B cell (primary cell): ENCODE measurements around the gene MAN1B1. TPM values are rescaled to one million over a fixed set of nuclear protein-coding genes. Genes with fewer than 3 reads are reported as not detected.

ENCODE experiments used
- ATAC-seq: fragments of 200-7000 bp; cut with Tn5 transposase; one replicate; pipeline ENCODE4 v1.10.0; 2021; ENCODE audit warnings: low read depth, mild to moderate bottlenecking, moderate number of reproducible peaks, moderate library complexity
- CTCF ChIA-PET: fragments of 350-600 bp; sonication (Branson Sonifier 250); formaldehyde crosslinking; loops from one replicate; lab custom pipeline; 2021; ENCODE audit warnings: antibody characterized with exemption, inconsistent platforms; lab: Charles Lee
- POLR2A ChIA-PET: fragments of 350-600 bp; sonication (Branson Sonifier 250); formaldehyde crosslinking; loops from one replicate; lab custom pipeline; 2021; ENCODE audit warnings: antibody characterized with exemption; lab: Charles Lee
- DNase-seq: peaks from one replicate; pipeline ENCODE4 v3.0.0; 2013
- H2AFZ ChIP-seq: 2 replicates; pipeline ENCODE4 v1.6.1; 2012; ENCODE audit warnings: mild to moderate bottlenecking, low read depth, low read length; ENCODE audit not compliant: insufficient read depth, poor library complexity, severe bottlenecking
- H3K27ac ChIP-seq, 2 donors: 1 replicate in 1 of 2; 2 replicates in 1 of 2; pipeline ENCODE4 v1.5.1; 2012 to 2013; ENCODE audit warnings: low read length in 2 of 2, mild to moderate bottlenecking in 2 of 2, moderate library complexity in 1 of 2
- H3K27me3 ChIP-seq, 4 experiments: fragments of 200-600 bp in 1 of 4; sonication (generic) in 1 of 4; replicated peaks in 1 of 4; 1 replicate in 2 of 4; 2 replicates in 2 of 4; pipeline versions ENCODE4 v1.6.1 to v1.7.0; 2013 to 2016; ENCODE audit warnings: low read length in 3 of 4, mild to moderate bottlenecking in 2 of 4, mixed read lengths in 1 of 4, moderate library complexity in 1 of 4; ENCODE audit not compliant: insufficient read depth in 4 of 4, control insufficient read depth in 3 of 4; ENCODE audit errors: control extremely low read depth in 1 of 4
- H3K36me3 ChIP-seq, 2 experiments: replicated peaks in 1 of 2; 1 replicate in 1 of 2; 2 replicates in 1 of 2; pipeline versions ENCODE4 v1.6.1 to v1.7.1; 2013; ENCODE audit warnings: low read length in 1 of 2; ENCODE audit not compliant: insufficient read depth in 2 of 2, control insufficient read depth in 1 of 2; ENCODE audit errors: control extremely low read depth in 1 of 2, extremely low read depth in 1 of 2
- H3K4me1 ChIP-seq, 2 donors: fragments of 200-600 bp in 1 of 2; sonication (generic) in 1 of 2; 1 replicate in 1 of 2; 2 replicates in 1 of 2; pipeline versions ENCODE4 v1.5.1 to v1.6.1; 2013 to 2017; ENCODE audit warnings: low read length in 2 of 2; ENCODE audit not compliant: control insufficient read depth in 2 of 2, insufficient read depth in 2 of 2
- H3K4me2 ChIP-seq: replicated peaks from 2 replicates; pipeline ENCODE3; 2012; ENCODE audit warnings: mild to moderate bottlenecking, low read depth, low read length; ENCODE audit not compliant: poor library complexity, severe bottlenecking
- H3K4me3 ChIP-seq, 5 experiments: fragments of 200-600 bp in 1 of 5; sonication (generic) in 1 of 5; 1 replicate in 3 of 5; 2 replicates in 2 of 5; pipeline versions ENCODE4 v1.5.1 to v1.7.0; 2011 to 2016; ENCODE audit warnings: low read length in 4 of 5, mild to moderate bottlenecking in 4 of 5, low read depth in 2 of 5, control low read depth in 1 of 5, moderate library complexity in 1 of 5; ENCODE audit not compliant: insufficient read depth in 1 of 5; ENCODE audit errors: control extremely low read depth in 1 of 5, extremely low read depth in 1 of 5
- H3K79me2 ChIP-seq: fragments of 200-600 bp; sonication (generic); one replicate; pipeline ENCODE4 v1.6.0; 2016; ENCODE audit warnings: low read length; ENCODE audit not compliant: control insufficient read depth, insufficient read depth
- H3K9ac ChIP-seq: fragments of 200-600 bp; sonication (generic); 2 replicates; pipeline ENCODE4 v1.6.1; 2017; ENCODE audit warnings: mild to moderate bottlenecking, low read length, moderate library complexity
- H3K9me3 ChIP-seq, 3 donors: one replicate each; pipeline versions ENCODE4 v1.6.1 to v1.7.1; 2013; ENCODE audit warnings: low read length in 2 of 3; ENCODE audit not compliant: control insufficient read depth in 2 of 3, insufficient read depth in 1 of 3; ENCODE audit errors: control extremely low read depth in 1 of 3
- H4K20me1 ChIP-seq: 2 replicates; pipeline ENCODE4 v1.6.0; 2012; ENCODE audit warnings: mild to moderate bottlenecking, low read length; ENCODE audit not compliant: insufficient read depth, control insufficient read depth, poor library complexity, severe bottlenecking
- H3K27ac Mint-ChIP-seq: one replicate; pipeline ENCODE4 v1.8.0; 2021; ENCODE audit warnings: mixed read lengths
- H3K27me3 Mint-ChIP-seq: one replicate; pipeline ENCODE4 v1.8.0; 2021; ENCODE audit warnings: mixed read lengths
- H3K4me1 Mint-ChIP-seq: one replicate; pipeline ENCODE4 v1.8.0; 2021; ENCODE audit warnings: mixed read lengths
- H3K4me3 Mint-ChIP-seq: one replicate; pipeline ENCODE4 v1.8.0; 2021; ENCODE audit warnings: mixed read lengths
- H3K9me3 Mint-ChIP-seq: one replicate; pipeline ENCODE4 v1.8.0; 2022; ENCODE audit warnings: mixed read lengths; ENCODE audit not compliant: insufficient read depth
- EZH2 ChIP-seq: IDR thresholded peaks from 2 replicates; pipeline ENCODE4 v1.6.1; 2012; ENCODE audit warnings: borderline replicate concordance, low read depth, mild to moderate bottlenecking, moderate library complexity, low read length; ENCODE audit not compliant: insufficient read depth, poor library complexity, severe bottlenecking
- WGBS: methylation state at CpG from one replicate; pipeline ENCODE4 v1.1.5; 2013; ENCODE audit warnings: missing lambda C conversion rate; ENCODE audit not compliant: insufficient coverage; 5-methylcytosine and 5-hydroxymethylcytosine counted together
- intact Hi-C: fragments of 100-400 bp; cut with micrococcal nuclease; formaldehyde crosslinking; loops from one replicate; pipeline ENCODE4 v1.10.0; 2022
- polyA plus RNA-seq: library from polyadenylated mRNA; depleted of rRNA; stranded (reverse); fragments of >200 nt; gene quantifications from 2 replicates; pipeline ENCODE4 v1.2.3, GENCODE V29; 2012
- total RNA-seq, 2 donors: library from RNA; stranded (reverse); fragments of 120-200 nt in 1 of 2; gene quantifications; 1 replicate in 1 of 2; 2 replicates in 1 of 2; pipeline versions ENCODE4 v1.2.3 to v1.2.4, GENCODE V29; 2013 to 2022
- TF ChIP-seq, protein P1 (sequence below): fragments of 200-600 bp; IDR thresholded peaks from one replicate; pipeline ENCODE4 v1.8.0; 2022; ENCODE audit warnings: antibody characterized with exemption, mild to moderate bottlenecking

MAN1B1 gene
- total and polyA plus RNA-seq, 2 donors (not counting 1 experiment from before 2014, with no cell fraction given) = 47.0 to 68.4 TPM

DNA sequence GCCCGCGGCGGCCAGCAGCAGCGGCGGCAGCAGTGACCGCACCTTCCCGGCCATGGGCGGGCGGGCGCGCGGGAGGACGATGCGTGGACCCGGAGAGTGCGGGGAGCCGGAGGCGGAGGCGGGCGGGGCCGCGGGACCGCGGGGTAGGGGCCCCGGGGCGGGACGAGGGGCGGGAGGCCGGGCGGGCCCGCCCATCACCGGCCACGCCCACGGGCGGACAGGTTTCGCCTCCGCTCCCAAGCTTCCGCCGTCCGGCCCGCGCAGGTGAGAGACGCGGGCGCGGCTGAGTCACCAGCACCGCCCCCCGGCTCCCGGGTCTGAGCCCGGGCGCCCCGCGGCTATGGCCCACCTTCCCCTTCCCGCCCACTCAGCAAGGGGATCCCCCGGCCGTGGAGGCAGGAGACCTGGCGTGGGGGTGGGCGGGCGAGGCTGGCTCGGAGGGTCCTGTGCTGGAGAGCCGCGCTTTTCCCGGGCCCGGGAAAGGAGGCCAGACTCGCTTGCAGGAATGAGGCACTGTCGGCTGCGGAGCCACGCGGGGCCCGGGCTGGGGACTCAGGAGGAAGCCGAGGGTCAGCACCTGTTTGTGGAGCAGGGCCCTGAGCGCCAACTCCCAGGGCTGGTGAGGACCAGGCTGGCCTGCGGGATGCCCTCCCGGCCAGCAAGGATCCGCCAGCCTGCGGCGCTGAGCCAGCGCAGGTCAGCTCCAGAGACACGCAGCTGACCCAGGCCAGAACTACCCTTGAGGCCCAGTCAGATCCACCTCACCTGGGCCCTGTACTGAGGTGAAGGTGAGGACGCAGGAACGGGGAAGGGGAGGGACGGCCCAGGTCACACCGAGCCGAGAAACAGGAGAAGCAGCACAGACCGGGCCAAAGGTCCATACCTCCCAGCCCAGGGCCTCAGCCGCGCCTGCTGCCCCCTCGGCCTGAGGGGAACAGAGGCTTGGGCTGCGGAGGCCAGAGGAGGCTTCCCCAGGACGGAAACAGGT is 32.5 kb upstream of the MAN1B1 start, which contains the start of gene ENTPD2:
TSS of gene ENTPD2 (minus strand) at position 118 of the 988 bp plus-strand sequence. CDS start at position 54, 64 bp downstream.
- CTCF ChIA-PET = interaction anchor here (1.1 kb wide), 1 partner anchor 19 kb away, joined by 3 read pairs; no protein-coding TSS in a partner anchor
- Histone ChIP-seq H4K20me1 (no peaks in the 10 kb centered on the region), H3K79me2 (no peaks in the 10 kb centered on the region), H3K27ac (no peak within 1 kb of the TSS), H3K4me2 (peak within 1 kb of the TSS; percentile 94), H2AFZ (peak within 1 kb of the TSS; percentile 58), H3K9ac (peak within 1 kb of the TSS; percentile 42), H3K4me1 (peaks cover 14 to 15% of the 10 kb centered on the region in 2 donors), H3K9me3 (peaks cover 0 to 17% (median 0%) of the 10 kb centered on the region in 3 donors), H3K4me3 (peak within 1 kb of the TSS in 3 of 5 experiments; percentile 30 to 44 (median 41)), H3K27me3 (peaks cover 0 to 51% (median 29%) of the 10 kb centered on the region in 4 experiments), H3K36me3 (no peaks in the 10 kb centered on the region)
- Mint-ChIP-seq H3K4me1 (peaks cover 4% of the 10 kb centered on the region), H3K27me3 (peaks cover 13% of the 10 kb centered on the region), H3K4me3 (peak within 1 kb of the TSS; percentile 13), H3K9me3 (no peaks in the 10 kb centered on the region), H3K27ac (no peak within 1 kb of the TSS)
- TF ChIP-seq, protein P1, sequence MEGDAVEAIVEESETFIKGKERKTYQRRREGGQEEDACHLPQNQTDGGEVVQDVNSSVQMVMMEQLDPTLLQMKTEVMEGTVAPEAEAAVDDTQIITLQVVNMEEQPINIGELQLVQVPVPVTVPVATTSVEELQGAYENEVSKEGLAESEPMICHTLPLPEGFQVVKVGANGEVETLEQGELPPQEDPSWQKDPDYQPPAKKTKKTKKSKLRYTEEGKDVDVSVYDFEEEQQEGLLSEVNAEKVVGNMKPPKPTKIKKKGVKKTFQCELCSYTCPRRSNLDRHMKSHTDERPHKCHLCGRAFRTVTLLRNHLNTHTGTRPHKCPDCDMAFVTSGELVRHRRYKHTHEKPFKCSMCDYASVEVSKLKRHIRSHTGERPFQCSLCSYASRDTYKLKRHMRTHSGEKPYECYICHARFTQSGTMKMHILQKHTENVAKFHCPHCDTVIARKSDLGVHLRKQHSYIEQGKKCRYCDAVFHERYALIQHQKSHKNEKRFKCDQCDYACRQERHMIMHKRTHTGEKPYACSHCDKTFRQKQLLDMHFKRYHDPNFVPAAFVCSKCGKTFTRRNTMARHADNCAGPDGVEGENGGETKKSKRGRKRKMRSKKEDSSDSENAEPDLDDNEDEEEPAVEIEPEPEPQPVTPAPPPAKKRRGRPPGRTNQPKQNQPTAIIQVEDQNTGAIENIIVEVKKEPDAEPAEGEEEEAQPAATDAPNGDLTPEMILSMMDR = no peak
- TF ChIP-seq EZH2 = no peak
- DNase-seq = peak; percentile 57
- POLR2A ChIA-PET = no interaction called here
- 23% methylated on average over 77 of the region's 90 CpGs for WGBS
- intact Hi-C loops = no loop called here
- peak; percentile 78 for ATAC-seq
